ENCODE data around the gene TAB2.
A peak's percentile ranks its signal among the peaks of the same experiment; 100 is the strongest.

TAB2 gene

GRCh38 chr6:149331043-149331807 lies 13.7 kb downstream of the TAB2 start:
- H3K4me3 ChIP-seq (ENCODE audit: low read depth in 1 of 5, low read length in 5 of 5), result no peak overlapping the region
- H3K36me3 ChIP-seq (ENCODE audit: control insufficient read depth in 5 of 5, insufficient read depth in 5 of 5, low read length in 5 of 5), result no peaks in the 10 kb centered on the region
- H3K27ac ChIP-seq (ENCODE audit: low read depth, low read length), result no peak overlapping the region
- H3K9ac ChIP-seq (ENCODE audit: low read length in 5 of 5), result no peak overlapping the region
- H3K9me3 ChIP-seq (ENCODE audit: control insufficient read depth in 5 of 5, low read length in 5 of 5), result no peaks in the 10 kb centered on the region
- peaks cover 0 to 49% (median 42%) of the 10 kb centered on the region in 5 donors for H3K4me1 ChIP-seq (ENCODE audit: control insufficient read depth in 5 of 5, insufficient read depth in 5 of 5, low read length in 5 of 5)
- no peaks in the 10 kb centered on the region for H3K27me3 ChIP-seq (ENCODE audit: control insufficient read depth in 5 of 5, insufficient read depth in 4 of 5, low read length in 5 of 5)

DNA sequence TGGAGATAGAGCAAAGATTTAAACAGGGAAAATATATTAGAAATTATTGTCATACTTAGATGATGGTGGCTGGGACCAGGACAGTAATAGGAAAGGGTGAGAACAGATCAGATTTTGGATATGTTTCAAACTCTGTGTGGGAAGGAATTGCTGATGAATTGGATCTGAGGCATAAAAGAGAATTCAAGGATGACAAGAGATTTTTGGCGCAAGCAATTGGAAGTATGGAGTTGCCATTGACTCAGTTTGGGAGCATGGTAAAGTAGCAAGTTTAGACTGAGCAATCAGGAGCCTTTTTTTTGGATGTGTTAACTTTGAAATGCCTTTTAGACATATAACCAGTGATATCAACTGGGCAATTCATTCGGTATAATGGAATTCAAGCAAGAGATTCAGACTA lies 14.4 kb downstream of the TAB2 start:
- H3K9ac ChIP-seq (ENCODE audit: low read length in 5 of 5), result no peak overlapping the region
- peaks cover 0 to 55% (median 47%) of the 10 kb centered on the region in 5 donors for H3K4me1 ChIP-seq (ENCODE audit: control insufficient read depth in 5 of 5, insufficient read depth in 5 of 5, low read length in 5 of 5)
- no peaks in the 10 kb centered on the region for H3K27me3 ChIP-seq (ENCODE audit: control insufficient read depth in 5 of 5, insufficient read depth in 4 of 5, low read length in 5 of 5)
- H3K27ac ChIP-seq (ENCODE audit: low read depth, low read length), result no peak overlapping the region
- H3K36me3 ChIP-seq (ENCODE audit: control insufficient read depth in 5 of 5, insufficient read depth in 5 of 5, low read length in 5 of 5), result no peaks in the 10 kb centered on the region
- no peaks in the 10 kb centered on the region for H3K9me3 ChIP-seq (ENCODE audit: control insufficient read depth in 5 of 5, low read length in 5 of 5)
- no peak overlapping the region for H3K4me3 ChIP-seq (ENCODE audit: low read depth in 1 of 5, low read length in 5 of 5)

DNA sequence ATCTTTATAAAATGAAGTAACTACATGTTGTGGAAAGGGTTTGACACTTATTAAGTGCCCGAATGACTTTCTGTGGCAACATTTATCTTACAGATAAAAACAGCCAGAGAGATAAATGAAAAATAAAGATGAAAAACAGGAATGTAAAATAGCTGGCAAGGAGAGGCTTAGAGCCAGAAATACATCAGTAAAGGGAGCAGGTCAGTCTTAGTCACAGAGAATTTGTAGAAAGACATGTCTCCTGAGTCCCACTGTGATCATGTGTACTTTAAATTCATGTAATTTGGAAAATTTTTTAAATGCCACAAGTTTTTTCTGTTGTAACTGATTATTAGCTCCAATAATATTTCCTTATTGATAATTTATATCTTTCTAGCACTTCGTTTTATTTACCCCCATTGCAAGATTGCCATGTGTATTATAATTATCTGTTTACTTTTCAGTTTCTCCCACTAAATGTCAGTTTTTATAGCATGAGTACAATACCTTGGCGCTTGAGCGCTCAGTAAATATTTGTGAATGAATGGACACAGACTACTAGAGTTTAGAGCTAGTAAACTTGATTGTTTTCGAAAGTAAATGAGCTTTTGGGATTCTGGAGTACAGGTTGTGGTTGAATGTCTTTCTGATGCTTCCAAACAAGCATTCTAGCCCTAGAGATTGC lies 15.2 kb downstream of the TAB2 start:
- Histone ChIP-seq H3K4me3 (ENCODE audit: low read depth in 1 of 5, low read length in 5 of 5) (peak overlapping the region in 1 of 5 donors; percentile 27), H3K9ac (ENCODE audit: low read length in 5 of 5) (peak overlapping the region in 1 of 5 donors; percentile 17), H3K36me3 (ENCODE audit: control insufficient read depth in 5 of 5, insufficient read depth in 5 of 5, low read length in 5 of 5) (no peaks in the 10 kb centered on the region), H3K9me3 (ENCODE audit: control insufficient read depth in 5 of 5, low read length in 5 of 5) (no peaks in the 10 kb centered on the region), H3K27ac (ENCODE audit: low read depth, low read length) (peak overlapping the region; percentile 11), H3K27me3 (ENCODE audit: control insufficient read depth in 5 of 5, insufficient read depth in 4 of 5, low read length in 5 of 5) (no peaks in the 10 kb centered on the region), H3K4me1 (ENCODE audit: control insufficient read depth in 5 of 5, insufficient read depth in 5 of 5, low read length in 5 of 5) (peaks cover 0 to 61% (median 52%) of the 10 kb centered on the region in 5 donors)

- H3K9ac ChIP-seq (ENCODE audit: low read length in 5 of 5), result no peak overlapping the region
- H3K4me1 ChIP-seq (ENCODE audit: control insufficient read depth in 5 of 5, insufficient read depth in 5 of 5, low read length in 5 of 5), result peaks cover 0 to 61% (median 53%) of the 10 kb centered on the region in 5 donors
These were observed 15.7 kb downstream of the TAB2 start for GRCh38 chr6:149333266-149333620.

GRCh38 chr6:149334201-149334600 lies 16.7 kb downstream of the TAB2 start:
- Histone ChIP-seq H3K4me1 (ENCODE audit: control insufficient read depth in 5 of 5, insufficient read depth in 5 of 5, low read length in 5 of 5) (peaks cover 0 to 61% (median 53%) of the 10 kb centered on the region in 5 donors), H3K27ac (ENCODE audit: low read depth, low read length) (peak overlapping the region; percentile 70), H3K9me3 (ENCODE audit: control insufficient read depth in 5 of 5, low read length in 5 of 5) (no peaks in the 10 kb centered on the region), H3K9ac (ENCODE audit: low read length in 5 of 5) (no peak overlapping the region), H3K36me3 (ENCODE audit: control insufficient read depth in 5 of 5, insufficient read depth in 5 of 5, low read length in 5 of 5) (no peaks in the 10 kb centered on the region), H3K27me3 (ENCODE audit: control insufficient read depth in 5 of 5, insufficient read depth in 4 of 5, low read length in 5 of 5) (no peaks in the 10 kb centered on the region), H3K4me3 (ENCODE audit: low read depth in 1 of 5, low read length in 5 of 5) (no peak overlapping the region)

More at GRCh38 chr6:149333266-149333620, 15.7 kb downstream of the TAB2 start:
- H3K27me3 ChIP-seq (ENCODE audit: control insufficient read depth in 5 of 5, insufficient read depth in 4 of 5, low read length in 5 of 5), result no peaks in the 10 kb centered on the region
- H3K9me3 ChIP-seq (ENCODE audit: control insufficient read depth in 5 of 5, low read length in 5 of 5), result no peaks in the 10 kb centered on the region
- peak overlapping the region in 1 of 5 donors; percentile 27 for H3K4me3 ChIP-seq (ENCODE audit: low read depth in 1 of 5, low read length in 5 of 5)
- peak overlapping the region; percentile 11 for H3K27ac ChIP-seq (ENCODE audit: low read depth, low read length)
- no peaks in the 10 kb centered on the region for H3K36me3 ChIP-seq (ENCODE audit: control insufficient read depth in 5 of 5, insufficient read depth in 5 of 5, low read length in 5 of 5)

- H3K9me3 ChIP-seq (ENCODE audit: control insufficient read depth in 5 of 5, low read length in 5 of 5), result no peaks in the 10 kb centered on the region
- no peaks in the 10 kb centered on the region for H3K27me3 ChIP-seq (ENCODE audit: control insufficient read depth in 5 of 5, insufficient read depth in 4 of 5, low read length in 5 of 5)
- no peaks in the 10 kb centered on the region for H3K36me3 ChIP-seq (ENCODE audit: control insufficient read depth in 5 of 5, insufficient read depth in 5 of 5, low read length in 5 of 5)
- no peak overlapping the region for H3K4me3 ChIP-seq (ENCODE audit: low read depth in 1 of 5, low read length in 5 of 5)
- peaks cover 0 to 61% (median 53%) of the 10 kb centered on the region in 5 donors for H3K4me1 ChIP-seq (ENCODE audit: control insufficient read depth in 5 of 5, insufficient read depth in 5 of 5, low read length in 5 of 5)
- H3K27ac ChIP-seq (ENCODE audit: low read depth, low read length), result peak overlapping the region; percentile 70
- H3K9ac ChIP-seq (ENCODE audit: low read length in 5 of 5), result no peak overlapping the region
These were observed 17.2 kb downstream of the TAB2 start for GRCh38 chr6:149334682-149335160.

- no peaks in the 10 kb centered on the region for H3K36me3 ChIP-seq (ENCODE audit: control insufficient read depth in 5 of 5, insufficient read depth in 5 of 5, low read length in 5 of 5)
- H3K4me3 ChIP-seq (ENCODE audit: low read depth in 1 of 5, low read length in 5 of 5), result no peak overlapping the region
- H3K27ac ChIP-seq (ENCODE audit: low read depth, low read length), result peak overlapping the region; percentile 38
- no peak overlapping the region for H3K9ac ChIP-seq (ENCODE audit: low read length in 5 of 5)
- peaks cover 0 to 68% (median 53%) of the 10 kb centered on the region in 5 donors for H3K4me1 ChIP-seq (ENCODE audit: control insufficient read depth in 5 of 5, insufficient read depth in 5 of 5, low read length in 5 of 5)
- no peaks in the 10 kb centered on the region for H3K27me3 ChIP-seq (ENCODE audit: control insufficient read depth in 5 of 5, insufficient read depth in 4 of 5, low read length in 5 of 5)
- no peaks in the 10 kb centered on the region for H3K9me3 ChIP-seq (ENCODE audit: control insufficient read depth in 5 of 5, low read length in 5 of 5)
These were observed 18.6 kb downstream of the TAB2 start for GRCh38 chr6:149335924-149336608.

DNA sequence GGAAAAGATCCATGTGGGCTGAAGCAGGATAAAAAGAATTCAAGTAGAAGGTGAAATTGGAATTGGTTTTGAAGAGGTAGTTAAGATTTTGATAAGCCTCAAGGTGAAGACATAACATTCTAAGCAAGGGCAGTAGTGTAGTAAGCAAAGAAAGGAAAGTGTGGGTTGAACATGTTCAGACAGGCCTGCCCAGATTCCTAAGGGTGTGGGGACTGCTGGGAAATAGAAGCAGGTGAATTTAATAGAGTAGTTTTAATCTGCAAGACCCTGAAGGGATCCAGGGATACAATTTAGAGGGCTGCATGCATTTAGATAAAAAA lies 19.1 kb downstream of the TAB2 start:
- Histone ChIP-seq H3K27ac (ENCODE audit: low read depth, low read length) (peak overlapping the region; percentile 38), H3K27me3 (ENCODE audit: control insufficient read depth in 5 of 5, insufficient read depth in 4 of 5, low read length in 5 of 5) (no peaks in the 10 kb centered on the region), H3K36me3 (ENCODE audit: control insufficient read depth in 5 of 5, insufficient read depth in 5 of 5, low read length in 5 of 5) (no peaks in the 10 kb centered on the region), H3K4me1 (ENCODE audit: control insufficient read depth in 5 of 5, insufficient read depth in 5 of 5, low read length in 5 of 5) (peaks cover 0 to 69% (median 54%) of the 10 kb centered on the region in 5 donors), H3K9ac (ENCODE audit: low read length in 5 of 5) (no peak overlapping the region), H3K4me3 (ENCODE audit: low read depth in 1 of 5, low read length in 5 of 5) (no peak overlapping the region), H3K9me3 (ENCODE audit: control insufficient read depth in 5 of 5, low read length in 5 of 5) (no peaks in the 10 kb centered on the region)

DNA sequence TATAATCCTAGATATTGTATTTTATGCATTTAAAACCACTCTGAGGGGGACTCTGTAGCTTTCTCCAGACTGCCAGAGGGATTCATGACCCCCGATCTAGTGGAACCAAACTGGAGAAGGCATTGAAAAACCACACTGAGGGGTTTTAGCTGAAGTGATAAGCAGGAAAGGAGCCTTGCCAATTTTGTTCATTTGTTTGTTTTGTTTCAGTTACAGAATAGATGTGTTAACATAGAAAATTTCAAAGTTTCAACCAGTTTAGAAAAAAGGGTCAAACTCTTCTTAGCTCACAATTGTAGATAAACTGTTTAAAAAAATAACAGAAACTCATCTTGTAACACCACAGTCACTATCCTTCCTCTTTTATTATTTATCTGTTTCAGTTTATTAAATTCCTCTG lies 19.8 kb downstream of the TAB2 start:
- Histone ChIP-seq H3K36me3 (ENCODE audit: control insufficient read depth in 5 of 5, insufficient read depth in 5 of 5, low read length in 5 of 5) (no peaks in the 10 kb centered on the region), H3K27ac (ENCODE audit: low read depth, low read length) (no peak overlapping the region), H3K4me3 (ENCODE audit: low read depth in 1 of 5, low read length in 5 of 5) (no peak overlapping the region), H3K4me1 (ENCODE audit: control insufficient read depth in 5 of 5, insufficient read depth in 5 of 5, low read length in 5 of 5) (peaks cover 0 to 64% (median 49%) of the 10 kb centered on the region in 5 donors), H3K27me3 (ENCODE audit: control insufficient read depth in 5 of 5, insufficient read depth in 4 of 5, low read length in 5 of 5) (no peaks in the 10 kb centered on the region), H3K9ac (ENCODE audit: low read length in 5 of 5) (no peak overlapping the region), H3K9me3 (ENCODE audit: control insufficient read depth in 5 of 5, low read length in 5 of 5) (no peaks in the 10 kb centered on the region)

- no peaks in the 10 kb centered on the region for H3K36me3 ChIP-seq (ENCODE audit: control insufficient read depth in 5 of 5, insufficient read depth in 5 of 5, low read length in 5 of 5)
- H3K4me3 ChIP-seq (ENCODE audit: low read depth in 1 of 5, low read length in 5 of 5), result no peak overlapping the region
- no peak overlapping the region for H3K27ac ChIP-seq (ENCODE audit: low read depth, low read length)
- no peak overlapping the region for H3K9ac ChIP-seq (ENCODE audit: low read length in 5 of 5)
- H3K4me1 ChIP-seq (ENCODE audit: control insufficient read depth in 5 of 5, insufficient read depth in 5 of 5, low read length in 5 of 5), result peaks cover 0 to 55% (median 29%) of the 10 kb centered on the region in 5 donors
- H3K27me3 ChIP-seq (ENCODE audit: control insufficient read depth in 5 of 5, insufficient read depth in 4 of 5, low read length in 5 of 5), result no peaks in the 10 kb centered on the region
- no peaks in the 10 kb centered on the region for H3K9me3 ChIP-seq (ENCODE audit: control insufficient read depth in 5 of 5, low read length in 5 of 5)
These were observed 22.7 kb downstream of the TAB2 start for GRCh38 chr6:149340200-149340599.

All from subcutaneous abdominal adipose tissue (tissue), 5 donors.